Forelimb muscle (tissue), 1 donor: ENCODE data around the gene USP7. TPM values are rescaled to one million over a fixed set of nuclear protein-coding genes. Genes with fewer than 3 reads are reported as not detected.
"Not testable (repeated sequence)": the region's sequence is repeated elsewhere in the genome, so short reads cannot be mapped to it uniquely, and the experiment has no call there.

Experiments used
- DNase-seq: peaks from one replicate; pipeline ENCODE4 v3.0.0-alpha.2; 2013; ENCODE audit warnings: low read depth
- polyA plus RNA-seq: library from polyadenylated mRNA; unstranded; fragments of 120-200 nt; gene quantifications from one replicate; pipeline ENCODE4 v1.2.1, GENCODE V29; 2013; ENCODE audit not compliant: insufficient read length

The USP7 gene
- polyA plus RNA-seq, result 61.9 TPM

DNA sequence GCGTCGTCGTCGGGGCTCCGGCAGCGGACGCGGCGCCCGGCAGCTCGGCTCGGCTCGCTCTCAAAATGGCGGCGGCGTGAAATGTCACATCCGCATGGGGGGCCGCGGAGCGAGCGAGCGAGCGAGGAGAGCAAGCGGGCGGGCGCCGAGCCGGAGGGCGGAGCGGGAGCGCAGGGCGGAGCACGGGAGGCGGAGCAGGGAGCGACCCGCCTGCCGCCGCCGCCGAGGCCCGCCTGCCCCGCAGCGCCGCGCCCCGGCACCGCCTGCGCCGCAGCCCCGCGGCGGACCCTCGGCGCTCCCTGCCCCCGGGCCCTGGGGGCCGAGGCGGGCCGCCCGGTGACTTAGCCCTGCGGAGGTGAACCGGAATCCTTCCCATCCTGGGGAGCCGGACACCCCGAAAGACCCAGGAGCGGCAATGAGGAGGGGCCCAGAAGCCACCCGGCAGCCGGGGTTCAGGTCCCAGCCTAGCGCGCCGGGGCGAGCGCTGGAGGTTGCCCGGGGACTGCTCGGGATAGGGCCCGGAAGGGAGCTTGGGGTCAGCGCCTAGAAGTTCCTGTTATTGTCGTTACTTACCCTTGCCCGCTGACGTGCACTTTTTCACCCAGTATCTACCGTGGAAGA lies at the start of gene USP7:
Gene USP7, minus strand, starts transcription at position 86 of the 621 bp plus-strand sequence. CDS start 621 bp downstream, outside the sequence.
- DNase-seq, result peak; percentile 75

DNA sequence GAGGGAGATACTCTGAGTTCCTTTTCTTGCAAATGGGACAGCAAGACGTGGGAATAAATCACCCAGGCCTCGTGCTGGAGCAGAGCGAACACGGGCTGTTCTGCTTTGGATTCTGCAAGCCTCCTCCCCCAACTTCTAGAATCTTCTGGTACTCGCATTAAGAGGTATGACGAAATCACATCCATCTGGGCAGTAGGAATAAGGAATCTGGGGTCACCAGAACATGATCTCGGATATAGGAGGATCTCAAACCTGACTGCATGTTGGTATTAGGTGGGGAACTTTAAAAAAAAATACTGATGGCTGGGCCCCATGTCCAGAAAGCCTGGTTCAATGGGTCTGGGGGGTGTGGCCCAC lies 49.8 kb upstream of the USP7 start:
- no peak for DNase-seq

DNA sequence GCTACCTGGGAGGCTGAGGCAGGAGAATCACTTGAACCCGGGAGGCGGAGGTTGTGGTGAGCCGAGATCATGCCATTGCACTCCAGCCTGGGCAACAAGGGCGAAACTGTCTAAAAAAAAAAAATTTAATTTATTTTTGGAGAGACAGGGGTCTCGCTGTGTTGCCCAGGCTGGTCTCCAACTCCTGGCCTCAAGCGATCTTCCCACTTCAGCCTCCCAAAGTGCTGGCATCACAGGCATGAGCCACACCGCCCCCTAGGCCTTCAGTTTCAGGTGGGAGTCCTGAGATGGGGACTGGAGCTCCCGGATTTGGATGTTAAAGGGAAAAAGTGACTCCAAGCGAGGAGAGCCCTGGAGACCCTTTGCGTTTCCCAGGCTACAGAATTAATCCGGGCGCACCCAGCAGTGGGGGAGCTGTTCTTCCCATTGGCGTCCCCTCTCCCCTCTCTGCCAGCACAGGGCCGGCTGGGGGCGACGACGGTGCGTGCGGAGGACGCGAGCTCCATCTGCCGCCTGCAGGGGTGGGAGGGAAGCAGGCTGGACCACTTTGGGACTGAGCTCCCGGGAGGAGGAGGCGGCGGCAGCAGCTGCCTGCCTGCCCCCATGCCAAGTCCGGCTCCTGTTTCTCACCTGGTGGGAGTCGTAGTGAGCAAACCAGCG lies 49.3 kb upstream of the USP7 start:
- DNase-seq, result no peak

DNA sequence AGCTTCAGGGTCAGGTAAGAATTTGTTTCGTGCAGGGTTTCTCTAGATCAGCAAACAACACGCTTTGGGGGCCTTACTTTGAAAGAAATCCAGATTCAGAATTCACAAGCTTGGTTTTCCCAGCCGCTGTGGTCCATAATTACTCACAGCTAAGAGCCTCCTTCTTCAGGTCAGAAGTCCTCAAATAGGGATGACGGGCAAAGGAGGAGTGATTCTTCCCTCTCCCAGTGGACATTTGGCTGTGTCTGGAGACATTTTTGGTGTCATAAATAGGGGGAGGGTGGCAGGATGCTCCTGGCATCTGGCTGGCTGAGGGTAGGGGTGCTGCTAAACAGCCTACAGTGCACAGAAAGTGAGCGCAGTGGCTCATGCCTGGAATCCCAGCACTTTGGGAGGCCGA lies 48.6 kb upstream of the USP7 start:
- no peak for DNase-seq

DNA sequence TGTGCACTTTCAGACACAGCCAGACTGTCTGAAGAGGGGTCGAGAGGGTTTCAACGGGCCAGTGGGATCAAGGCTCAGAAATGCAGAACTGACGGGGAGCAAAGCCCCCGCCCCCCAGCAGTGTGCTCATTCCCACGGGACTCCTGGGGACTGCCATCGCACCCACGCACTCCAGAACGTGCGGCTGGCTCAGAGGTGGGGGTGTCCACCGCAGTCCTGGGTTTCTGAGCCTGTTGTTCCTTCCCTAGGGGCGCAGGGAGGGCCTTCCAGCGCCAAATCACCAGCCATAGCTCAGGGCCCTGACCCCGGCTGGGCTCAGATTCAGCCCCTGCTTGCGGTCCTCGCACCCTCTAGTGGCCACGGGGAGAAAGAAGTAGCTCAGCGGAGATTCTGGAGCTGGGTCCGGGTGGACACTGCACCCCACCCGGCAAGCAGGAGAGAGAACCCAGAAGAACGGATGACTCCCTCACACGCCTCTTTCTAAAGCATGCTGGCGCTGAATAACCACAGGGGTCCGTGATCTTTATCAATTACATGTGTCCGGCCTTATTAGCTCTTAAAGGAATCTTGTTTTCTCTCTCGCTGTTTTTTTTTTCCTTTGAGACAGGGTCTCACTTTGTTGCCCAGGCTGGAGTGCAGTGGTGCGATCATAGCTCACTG lies 45.0 kb upstream of the USP7 start:
- DNase-seq, result peak; percentile 9

DNA sequence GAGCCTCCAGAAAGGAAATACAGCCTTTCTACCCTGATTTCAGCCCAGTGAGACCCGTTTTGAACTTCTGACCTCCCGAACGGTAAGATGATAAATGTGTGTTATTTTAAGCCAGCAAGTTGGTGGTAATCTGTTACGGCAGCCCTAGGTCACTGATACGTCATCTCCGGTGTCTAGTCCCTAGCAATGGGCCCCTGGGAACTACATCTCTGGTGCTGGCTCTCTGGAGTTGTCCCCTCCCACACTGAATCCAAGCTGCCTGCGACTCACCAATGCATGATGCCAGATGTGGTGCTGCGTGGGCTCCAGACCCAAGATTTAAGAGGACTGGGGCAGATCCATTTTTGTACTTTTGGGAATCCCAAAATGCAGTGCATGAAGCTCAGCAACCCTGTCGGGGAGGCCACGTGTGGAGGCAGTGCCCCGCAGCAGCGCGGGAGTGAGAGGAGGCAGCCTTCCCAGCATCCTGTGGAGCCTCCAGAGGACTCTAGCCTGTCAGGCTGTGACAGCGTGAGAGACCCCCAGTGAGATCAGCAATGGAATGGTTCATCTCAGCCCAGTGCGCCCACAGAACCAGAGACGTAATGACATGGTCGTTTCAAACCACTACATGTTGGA lies 43.6 kb upstream of the USP7 start:
- no peak for DNase-seq

DNA sequence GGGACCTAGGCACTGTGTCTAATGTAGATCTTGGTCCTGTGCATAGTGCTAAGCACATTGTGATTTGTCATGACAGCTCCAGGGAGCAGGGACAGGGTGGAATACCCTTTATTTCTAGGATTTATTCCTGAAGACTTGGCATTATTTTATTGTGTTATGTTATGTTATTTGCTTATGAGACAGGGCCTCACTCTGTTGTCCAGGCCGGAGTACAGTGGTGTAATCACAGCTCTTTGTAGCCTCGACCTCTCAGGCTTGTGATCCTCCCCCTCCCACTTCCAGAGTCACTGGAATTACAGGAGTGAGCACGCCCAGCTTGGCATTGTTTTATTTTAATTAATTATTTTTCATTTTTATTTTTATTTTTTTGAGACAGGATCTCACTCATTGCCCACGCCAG lies 40.5 kb upstream of the USP7 start:
- no peak for DNase-seq

DNA sequence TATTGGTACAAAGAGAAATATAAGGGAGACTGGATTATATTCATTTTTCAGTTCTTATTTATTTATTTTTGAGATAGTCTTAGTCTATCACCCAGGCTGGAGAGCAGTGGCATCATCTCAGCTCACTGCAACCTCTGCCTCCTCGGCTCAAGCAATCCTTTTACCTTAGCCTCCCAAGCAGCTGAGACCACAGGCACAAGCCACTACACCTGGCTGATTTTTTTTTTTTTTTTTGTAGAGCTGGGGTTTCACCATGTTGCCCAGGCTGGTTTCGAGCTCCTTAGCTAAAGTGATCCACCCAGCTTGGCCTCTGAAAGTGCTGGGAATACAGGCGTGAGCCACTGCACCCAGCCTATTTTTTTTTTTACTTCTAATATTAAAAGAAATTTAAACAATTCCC lies 40.1 kb upstream of the USP7 start:
- DNase-seq, result no peak

DNA sequence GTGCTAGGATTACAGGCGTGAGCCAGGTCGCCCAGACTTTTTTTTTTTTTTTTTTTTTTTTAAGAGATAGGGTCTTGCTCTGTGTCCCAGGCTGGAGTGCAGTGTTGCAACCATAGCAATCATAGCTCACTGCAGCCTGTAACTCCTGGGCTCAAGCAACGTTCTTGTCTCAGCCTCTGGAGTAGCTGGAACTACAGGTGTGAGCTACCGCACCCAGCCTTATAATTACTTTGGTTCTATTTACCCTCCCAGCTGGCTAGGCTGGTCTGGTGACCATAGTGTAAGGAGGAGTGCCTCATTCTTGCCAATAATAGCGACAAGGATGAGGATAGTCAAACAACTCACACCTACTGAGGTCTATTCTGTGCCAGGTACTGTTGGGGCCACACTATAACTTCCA lies 39.6 kb upstream of the USP7 start:
- no peak for DNase-seq

DNA sequence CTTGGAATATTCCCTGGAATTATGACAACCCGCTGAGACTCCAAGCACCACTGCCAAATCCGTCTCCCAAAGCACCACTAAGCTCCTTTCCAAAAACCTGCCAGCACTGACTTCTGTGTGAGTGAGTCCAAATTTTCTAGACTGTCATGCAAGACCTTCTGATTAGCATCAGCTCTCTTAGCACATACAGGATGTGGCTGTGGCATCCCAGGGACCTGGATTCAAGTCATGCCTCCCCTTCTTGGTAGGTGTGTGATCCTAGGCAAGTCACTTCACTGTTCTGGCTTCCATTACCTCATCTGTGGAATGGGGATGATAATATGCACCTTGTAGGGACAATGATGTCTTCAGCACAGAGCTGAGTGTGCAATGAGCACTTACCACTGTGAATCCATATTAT lies 38.3 kb upstream of the USP7 start:
- DNase-seq, result no peak

DNA sequence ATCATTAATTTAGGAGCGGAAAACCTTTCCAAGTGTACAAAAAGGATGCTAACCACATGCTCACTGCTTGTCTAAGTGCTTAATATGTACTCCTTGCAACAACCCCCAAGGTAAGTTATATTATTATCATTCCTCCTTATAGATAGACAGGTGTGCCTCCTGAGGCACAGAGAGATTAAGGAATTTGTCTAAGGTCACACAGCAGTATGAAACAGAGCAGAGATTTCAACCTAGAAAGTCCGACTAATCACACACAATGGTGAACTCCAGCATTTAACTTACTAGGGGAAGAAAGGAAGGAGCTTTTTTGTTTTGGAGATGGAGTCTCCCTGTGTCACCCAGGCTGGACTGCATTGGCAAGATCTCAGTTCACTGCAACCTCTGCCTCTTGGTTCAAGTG lies 37.0 kb upstream of the USP7 start:
- DNase-seq, result no peak

DNA sequence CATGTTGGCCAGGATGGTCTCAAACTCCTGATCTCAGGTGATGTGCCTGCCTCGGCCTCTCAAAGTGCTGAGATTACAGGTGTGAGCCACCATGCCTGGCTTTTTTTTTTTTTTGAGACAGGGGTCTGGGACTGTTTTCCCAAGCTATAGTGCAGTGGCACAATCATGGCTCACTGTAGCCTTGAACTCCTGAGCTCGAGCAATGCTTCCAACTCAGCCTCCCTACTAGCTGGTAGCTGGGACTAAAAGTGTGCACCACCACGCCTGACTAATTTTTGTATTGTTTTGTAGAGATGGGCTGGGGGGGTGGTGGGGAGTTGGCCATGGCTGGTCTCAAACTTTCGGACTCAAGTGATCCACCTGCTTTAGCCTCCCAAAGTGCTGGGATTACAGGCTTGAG lies 36.1 kb upstream of the USP7 start:
- DNase-seq, result no peak

DNA sequence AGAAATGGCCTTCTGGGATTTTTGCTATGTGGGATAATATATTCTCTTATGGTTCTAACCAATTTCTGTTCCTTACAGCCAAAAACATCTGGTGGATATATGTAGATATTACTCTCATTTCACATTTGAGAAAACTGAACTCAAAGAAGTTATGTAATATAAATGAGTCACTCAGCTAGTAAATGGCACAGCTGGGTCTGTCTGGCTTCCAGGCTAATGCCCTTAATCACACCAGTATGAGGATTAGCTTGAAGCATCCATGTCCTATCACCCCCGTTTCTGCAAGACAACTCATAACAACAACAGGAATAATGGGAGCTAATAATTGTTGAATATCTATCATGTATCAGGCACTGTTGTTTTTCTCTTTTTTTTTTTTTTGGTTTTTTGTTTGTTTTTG lies 34.4 kb upstream of the USP7 start:
- no peak for DNase-seq

DNA sequence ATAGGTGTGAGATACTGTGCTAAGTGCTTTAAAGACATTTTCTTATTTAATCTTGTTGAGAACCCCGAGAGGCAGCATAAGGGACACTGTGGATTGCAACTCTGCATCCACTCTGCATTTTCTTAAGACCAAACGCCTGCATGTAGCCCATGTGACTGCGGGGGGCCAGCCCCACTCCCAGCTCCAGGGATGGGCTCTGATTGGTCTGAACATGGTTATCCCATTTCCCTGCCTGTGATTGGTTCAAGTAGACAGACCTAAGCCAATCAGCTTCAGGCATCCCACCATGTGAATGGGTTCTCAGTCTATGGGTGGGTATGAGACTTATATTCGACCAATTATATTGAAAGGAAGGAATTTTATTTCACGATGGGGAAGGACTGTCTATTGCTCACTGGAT lies 33.2 kb upstream of the USP7 start:
- DNase-seq, result no peak

DNA sequence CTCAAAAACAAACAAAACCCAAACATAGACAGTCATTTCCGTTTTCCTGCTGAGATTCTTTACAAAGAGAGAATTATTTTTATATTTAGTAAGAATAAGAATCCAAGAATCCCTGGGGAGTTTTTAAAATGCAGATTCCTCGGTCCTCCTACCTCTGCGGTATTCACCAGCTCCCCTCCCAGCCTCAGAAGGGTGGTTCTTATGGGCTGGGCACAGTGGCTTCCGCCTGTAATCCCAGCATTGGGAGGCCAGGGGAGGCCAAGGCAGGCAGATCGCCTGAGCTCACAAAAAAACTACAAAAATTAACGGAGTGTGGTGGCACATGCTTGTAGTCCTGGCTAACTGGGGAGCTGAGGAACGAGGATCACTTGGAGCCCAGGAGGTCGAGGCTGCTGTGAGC lies 26.7 kb upstream of the USP7 start:
- DNase-seq, result no peak

DNA sequence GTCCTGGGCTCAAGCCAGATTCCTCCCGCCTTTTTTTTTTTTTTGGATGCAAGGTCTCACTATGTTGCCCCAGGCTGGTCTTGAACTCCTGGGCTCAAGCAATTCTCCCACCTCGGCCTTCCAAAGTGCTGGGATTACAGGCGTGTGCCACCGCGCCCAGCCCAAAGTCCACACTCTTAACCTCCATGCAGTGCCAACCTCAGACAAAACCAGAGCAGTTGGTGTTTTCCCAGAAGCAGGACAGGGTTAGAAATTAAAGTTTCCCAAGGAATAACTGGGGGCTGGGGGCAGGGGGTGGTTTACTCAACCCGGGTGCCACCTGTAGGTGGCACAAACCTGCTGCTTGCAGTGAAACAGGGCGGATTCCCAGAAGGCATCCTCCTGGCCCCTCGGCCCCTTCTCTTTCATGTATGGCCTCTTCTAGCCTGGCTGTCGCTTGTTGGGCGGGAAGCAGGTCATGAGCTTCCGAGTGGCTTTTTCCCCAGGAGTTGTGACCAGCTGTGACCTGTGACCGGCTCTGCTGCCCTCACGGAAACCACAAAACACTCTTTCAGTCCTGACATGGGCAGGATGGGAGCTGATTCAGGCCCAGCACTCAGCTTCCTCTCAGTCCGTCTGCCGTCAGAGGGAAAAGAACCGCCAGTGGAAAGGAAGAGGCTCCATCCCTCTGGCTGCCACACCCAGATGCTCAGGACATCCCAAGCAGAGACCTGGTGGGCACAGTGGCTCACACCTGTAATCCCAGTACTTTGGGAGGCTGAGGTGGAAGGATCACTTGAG lies 25.6 kb upstream of the USP7 start:
- DNase-seq, result no peak

DNA sequence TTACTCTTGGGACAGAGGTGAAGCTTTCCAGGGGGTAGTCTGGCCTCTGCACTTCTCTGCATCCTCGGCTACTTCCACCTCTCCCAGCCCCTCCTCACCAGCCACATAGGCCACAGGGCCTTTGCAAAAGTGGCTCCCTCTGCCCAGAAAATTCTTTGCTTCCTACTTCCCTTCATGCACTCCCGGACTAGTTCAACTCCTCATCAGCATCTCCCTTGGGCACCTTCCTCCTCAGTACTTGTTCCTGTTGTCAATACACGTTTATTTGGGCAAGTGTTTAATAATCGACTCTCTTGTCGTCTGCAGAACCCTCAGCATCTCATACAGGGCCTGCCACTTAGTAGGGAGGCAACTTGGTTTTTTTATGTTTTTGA lies 23.1 kb upstream of the USP7 start:
- DNase-seq, result no peak

DNA sequence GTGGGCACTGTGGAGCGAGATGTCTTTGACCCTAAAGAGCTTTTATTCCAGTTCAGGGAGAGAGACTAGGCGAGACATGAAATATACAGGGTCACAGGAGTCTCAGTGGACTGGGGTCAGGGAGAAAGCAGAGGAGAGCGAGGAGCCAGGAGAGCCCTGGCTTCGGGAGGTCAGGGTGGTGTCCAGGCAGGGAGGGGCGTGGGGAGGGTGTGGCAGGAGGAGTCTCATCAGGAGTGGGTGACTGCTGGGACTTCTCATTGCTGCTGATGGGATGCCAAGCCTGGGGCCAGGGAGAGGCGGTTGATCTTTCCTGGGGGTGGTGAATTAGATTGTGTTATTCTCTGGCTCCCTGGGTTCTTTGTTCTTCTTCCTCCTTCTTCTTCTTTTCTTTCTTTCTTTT lies 22.4 kb upstream of the USP7 start:
- DNase-seq, result no peak

DNA sequence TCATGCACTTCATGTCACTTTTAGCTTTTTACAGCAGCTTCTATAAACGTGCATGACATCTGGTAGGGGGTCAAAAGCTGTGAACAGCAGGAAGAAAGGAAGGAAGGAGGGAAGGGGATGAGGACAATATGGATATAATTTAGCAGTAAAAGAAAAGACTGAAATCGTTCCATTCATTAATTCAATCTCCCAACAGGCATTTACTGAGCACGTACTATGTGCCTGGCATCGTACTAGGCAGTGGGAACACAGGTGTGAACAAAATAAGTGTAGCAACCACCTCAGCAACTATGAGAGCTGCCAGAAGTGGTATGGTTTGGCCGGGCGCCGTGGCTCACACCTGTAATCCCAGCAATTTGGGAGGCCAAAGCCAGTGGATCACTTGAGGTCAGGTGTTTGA lies 19.1 kb upstream of the USP7 start:
- DNase-seq, result no peak

DNA sequence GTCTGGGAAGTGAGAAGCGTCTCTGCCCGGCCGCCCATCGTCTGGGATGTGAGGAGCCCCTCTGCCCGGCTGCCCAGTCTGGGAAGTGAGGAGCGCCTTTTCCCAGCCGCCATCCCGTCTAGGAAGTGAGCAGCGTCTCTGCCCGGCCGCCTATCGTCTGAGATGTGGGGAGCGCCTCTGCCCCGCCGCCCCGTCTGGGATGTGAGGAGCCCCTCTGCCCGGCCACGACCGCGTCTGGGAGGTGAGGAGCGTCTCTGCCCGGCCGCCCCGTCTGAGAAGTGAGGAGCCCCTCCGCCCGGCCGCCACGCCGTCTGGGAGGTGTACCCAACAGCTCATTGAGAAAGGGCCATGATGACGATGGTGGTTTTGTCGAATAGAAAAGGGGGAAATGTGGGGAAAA lies 18.2 kb upstream of the USP7 start:
- DNase-seq, result not testable (repeated sequence)

DNA sequence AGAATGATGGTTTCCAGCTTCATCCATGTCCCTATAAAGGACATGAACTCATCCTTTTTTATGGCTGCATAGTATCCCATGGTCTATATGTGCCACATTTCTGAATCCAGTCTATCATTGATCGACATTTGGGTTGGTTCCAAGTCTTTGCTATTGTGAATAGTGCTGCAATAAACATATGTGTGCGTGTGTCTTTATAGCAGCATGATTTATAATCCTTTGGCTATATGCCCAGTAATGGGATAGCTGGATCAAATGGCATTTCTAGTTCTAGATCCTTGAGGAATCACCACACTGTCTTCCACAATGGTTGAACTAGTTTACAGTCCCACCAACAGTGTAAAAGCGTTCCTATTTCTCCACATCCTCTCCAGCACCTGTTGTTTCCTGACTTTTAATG lies 12.5 kb upstream of the USP7 start:
- not testable (repeated sequence) for DNase-seq

DNA sequence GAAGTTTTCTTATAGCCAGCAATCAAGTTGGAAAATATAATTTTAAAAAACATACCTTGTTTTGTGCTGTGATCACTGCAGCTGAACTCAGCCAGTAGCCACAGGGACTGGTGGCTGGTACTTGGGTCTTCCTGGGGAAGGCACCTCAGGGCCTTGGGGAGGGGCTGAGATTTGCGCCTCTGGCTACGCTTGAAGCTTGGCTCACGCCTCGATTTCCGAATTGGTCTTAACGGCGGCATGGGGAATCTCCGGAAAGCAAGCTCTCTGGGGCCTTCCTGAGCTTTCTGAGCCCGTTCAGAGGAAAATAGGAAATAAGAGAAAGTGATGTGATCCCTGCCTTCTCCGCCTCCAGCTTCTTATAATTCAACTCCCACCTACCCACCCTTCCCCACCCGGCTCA lies 11.3 kb upstream of the USP7 start:
- DNase-seq, result no peak
